ENCODE measurements around the gene IZUMO3. TPM values are rescaled to one million over a fixed set of nuclear protein-coding genes. Genes with fewer than 3 reads are reported as not detected.

IZUMO3 gene
- total RNA-seq, 1 donor from 2014 or later = not detected

- Histone ChIP-seq H3K4me1 (no peaks in the 10 kb centered on the region), H3K4me3 (no peak overlapping the region), H3K27ac (replicated peaks) (no peak overlapping the region), H3K9me3 (replicated peaks) (peaks cover 3% of the 10 kb centered on the region), H3K27me3 (ENCODE audit: low read depth) (no peaks in the 10 kb centered on the region), H3K36me3 (no peaks in the 10 kb centered on the region)
- no peak for DNase-seq
- TF ChIP-seq CTCF (IDR thresholded peaks at IDR 0.05; ENCODE audit: borderline replicate concordance) = no peak
- intact Hi-C loops (cut with micrococcal nuclease) = no loop called here
These were observed 26.7 kb upstream of the IZUMO3 start for GRCh38 chr9:24572406-24572805.

GRCh38 chr9:24561957-24562356 is 16.3 kb upstream of the IZUMO3 start:
- Histone ChIP-seq H3K36me3 (no peaks in the 10 kb centered on the region), H3K9me3 (replicated peaks) (no peaks in the 10 kb centered on the region), H3K4me1 (no peaks in the 10 kb centered on the region), H3K4me3 (no peak overlapping the region), H3K27me3 (ENCODE audit: low read depth) (no peaks in the 10 kb centered on the region), H3K27ac (replicated peaks) (no peak overlapping the region)
- DNase-seq = no peak
- no peak for TF ChIP-seq CTCF (IDR thresholded peaks at IDR 0.05; ENCODE audit: borderline replicate concordance)
- intact Hi-C loops (cut with micrococcal nuclease) = no loop called here

GRCh38 chr9:24553183-24553552 is 7.5 kb upstream of the IZUMO3 start:
- no peak for DNase-seq
- intact Hi-C loops (cut with micrococcal nuclease) = no loop called here
- Histone ChIP-seq H3K27me3 (ENCODE audit: low read depth) (no peaks in the 10 kb centered on the region), H3K9me3 (replicated peaks) (no peaks in the 10 kb centered on the region), H3K4me1 (no peaks in the 10 kb centered on the region), H3K36me3 (no peaks in the 10 kb centered on the region), H3K27ac (replicated peaks) (no peak overlapping the region), H3K4me3 (no peak overlapping the region)
- no peak for TF ChIP-seq CTCF (IDR thresholded peaks at IDR 0.05; ENCODE audit: borderline replicate concordance)

GRCh38 chr9:24552526-24553182 is 7.0 kb upstream of the IZUMO3 start:
- Histone ChIP-seq H3K4me3 (no peak overlapping the region), H3K27me3 (ENCODE audit: low read depth) (no peaks in the 10 kb centered on the region), H3K27ac (replicated peaks) (no peak overlapping the region), H3K36me3 (no peaks in the 10 kb centered on the region), H3K4me1 (no peaks in the 10 kb centered on the region), H3K9me3 (replicated peaks) (no peaks in the 10 kb centered on the region)
- DNase-seq = no peak
- no peak for TF ChIP-seq CTCF (IDR thresholded peaks at IDR 0.05; ENCODE audit: borderline replicate concordance)
- intact Hi-C loops (cut with micrococcal nuclease) = no loop called here

- intact Hi-C loops (cut with micrococcal nuclease) = no loop called here
These were observed 412 bp downstream of the IZUMO3 start for GRCh38 chr9:24545285-24545684.

More at GRCh38 chr9:24545285-24545684, 412 bp downstream of the IZUMO3 start:
- Histone ChIP-seq H3K27me3 (ENCODE audit: low read depth) (no peaks in the 10 kb centered on the region), H3K4me3 (no peak overlapping the region), H3K4me1 (no peaks in the 10 kb centered on the region), H3K9me3 (replicated peaks) (no peaks in the 10 kb centered on the region), H3K36me3 (no peaks in the 10 kb centered on the region), H3K27ac (replicated peaks) (no peak overlapping the region)
- DNase-seq = no peak
- no peak for TF ChIP-seq CTCF (IDR thresholded peaks at IDR 0.05; ENCODE audit: borderline replicate concordance)
